Caco-2 (cell line): ENCODE results near the gene HSD17B11. TPM values are rescaled to one million over a fixed set of nuclear protein-coding genes. Genes with fewer than 3 reads are reported as not detected.
"Not testable (repeated sequence)": the region's sequence is repeated elsewhere in the genome, so short reads cannot be mapped to it uniquely, and the experiment has no call there.

Experiments
- BruUV-seq: library from RNA; stranded (reverse); fragments of 400-500 nt; replicated peaks from 2 replicates; lab custom pipeline; 2021; lab: Mats Ljungman, UMichigan
- CTCF ChIA-PET: fragments of 300-600 bp; sonication (Branson Sonifier 250); formaldehyde crosslinking; loops from one replicate; lab custom pipeline; 2022; ENCODE audit warnings: antibody characterized with exemption; lab: Charles Lee
- POLR2A ChIA-PET: fragments of 300-600 bp; sonication (Branson Sonifier 250); formaldehyde crosslinking; loops from one replicate; lab custom pipeline; 2022; ENCODE audit warnings: antibody characterized with exemption; lab: Charles Lee
- DNase-seq, 2 experiments: peaks; one replicate each; pipeline versions ENCODE4 v3.0.0 to v3.0.0-alpha.2; 2020 to 2022
- H3K27me3 ChIP-seq: replicated peaks from 2 replicates; pipeline ENCODE4 v1.6.0; 2011; ENCODE audit warnings: low read length; ENCODE audit not compliant: control insufficient read depth, insufficient read depth
- H3K36me3 ChIP-seq: 2 replicates; pipeline ENCODE4 v1.5.1; 2011; ENCODE audit warnings: low read length; ENCODE audit not compliant: control insufficient read depth, insufficient read depth
- H3K4me1 ChIP-seq: fragments of 250-450 bp; sonication (Bioruptor Pico); 2 replicates; pipeline ENCODE4 v1.5.1; 2020; ENCODE audit warnings: mild to moderate bottlenecking
- H3K4me3 ChIP-seq: 2 replicates; pipeline ENCODE4 v1.5.1; 2011; ENCODE audit warnings: low read depth, mild to moderate bottlenecking, control low read depth, low read length
- H3K9me3 ChIP-seq: fragments of 250-450 bp; sonication (Bioruptor Pico); 2 replicates; pipeline ENCODE4 v1.5.1; 2020; ENCODE audit warnings: mild to moderate bottlenecking, moderate library complexity
- H3K27ac Mint-ChIP-seq: one replicate; pipeline ENCODE4 v1.8.0; 2022; ENCODE audit warnings: mixed read lengths; ENCODE audit not compliant: unreplicated experiment
- H3K27me3 Mint-ChIP-seq: one replicate; pipeline ENCODE4 v1.8.0; 2022; ENCODE audit warnings: mixed read lengths; ENCODE audit not compliant: insufficient read depth, unreplicated experiment
- H3K36me3 Mint-ChIP-seq: one replicate; pipeline ENCODE4 v1.8.0; 2022; ENCODE audit warnings: mild to moderate bottlenecking, mixed read lengths; ENCODE audit not compliant: insufficient read depth, unreplicated experiment
- H3K4me1 Mint-ChIP-seq: one replicate; pipeline ENCODE4 v1.8.0; 2022; ENCODE audit warnings: low read depth, mixed read lengths; ENCODE audit not compliant: unreplicated experiment
- H3K4me3 Mint-ChIP-seq: one replicate; pipeline ENCODE4 v1.8.0; 2022; ENCODE audit warnings: mild to moderate bottlenecking, moderate library complexity, mixed read lengths; ENCODE audit not compliant: unreplicated experiment
- H3K9me3 Mint-ChIP-seq: one replicate; pipeline ENCODE4 v1.8.0; 2022; ENCODE audit warnings: mixed read lengths; ENCODE audit not compliant: unreplicated experiment
- CTCF ChIP-seq, 2 experiments: fragments of 200-600 bp in 1 of 2; IDR thresholded peaks; 1 replicate in 1 of 2; 2 replicates in 1 of 2; pipeline versions ENCODE4 v1.5.1 to v1.8.0; 2011 to 2022; ENCODE audit warnings: antibody characterized with exemption in 1 of 2, control low read depth in 1 of 2, inconsistent platforms in 1 of 2, low read depth in 1 of 2, low read length in 1 of 2, mild to moderate bottlenecking in 1 of 2, moderate library complexity in 1 of 2; ENCODE audit not compliant: insufficient read depth in 1 of 2, severe bottlenecking in 1 of 2, unreplicated experiment in 1 of 2
- intact Hi-C: fragments of 100-400 bp; cut with micrococcal nuclease; formaldehyde crosslinking; loops from one replicate; pipeline ENCODE4 v1.10.0; 2022; ENCODE audit not compliant: unreplicated experiment
- total RNA-seq: library from RNA; stranded (reverse); gene quantifications from 2 replicates; pipeline ENCODE4 v1.2.3, GENCODE V29; 2022

HSD17B11 gene
- total RNA-seq, 1 experiment from 2014 or later, result 42.8 TPM

- Mint-ChIP-seq H3K36me3 (peaks cover 23% of the 10 kb centered on the region), H3K27ac (no peak overlapping the region), H3K27me3 (no peaks in the 10 kb centered on the region), H3K4me1 (no peaks in the 10 kb centered on the region), H3K9me3 (no peaks in the 10 kb centered on the region), H3K4me3 (no peak overlapping the region)
- ChIA-PET POLR2A (no interaction called here), CTCF (no interaction called here)
- DNase-seq, result peak in 1 of 2 experiments; percentile 45
- Histone ChIP-seq H3K36me3 (peaks cover 2% of the 10 kb centered on the region), H3K9me3 (no peaks in the 10 kb centered on the region), H3K4me3 (no peak overlapping the region), H3K27me3 (no peaks in the 10 kb centered on the region), H3K4me1 (peaks cover 9% of the 10 kb centered on the region; the same call in 1 of the 2 replicates)
- no TSS peak for BruUV-seq
- TF ChIP-seq CTCF (IDR thresholded peaks at IDR 0.05; ENCODE audit: insufficient read depth in 1 of 2, low read depth in 1 of 2, low read length in 1 of 2, severe bottlenecking in 1 of 2, unreplicated experiment in 1 of 2), result peak in 1 of 2 experiments; percentile 43
- intact Hi-C loops, result loop anchor here (5.0 kb wide), 1 partner anchor 494 kb away; no protein-coding TSS in a partner anchor
Observed at GRCh38 chr4:87353592-87353991, 37.4 kb downstream of the HSD17B11 start.

- no peak for TF ChIP-seq CTCF (IDR thresholded peaks at IDR 0.05; ENCODE audit: insufficient read depth in 1 of 2, low read depth in 1 of 2, low read length in 1 of 2, severe bottlenecking in 1 of 2, unreplicated experiment in 1 of 2)
- DNase-seq, result no peak
- Mint-ChIP-seq H3K27me3 (no peaks in the 10 kb centered on the region), H3K4me3 (no peak overlapping the region), H3K36me3 (peaks cover 26% of the 10 kb centered on the region), H3K9me3 (peaks cover 9% of the 10 kb centered on the region), H3K4me1 (no peaks in the 10 kb centered on the region), H3K27ac (no peak overlapping the region)
- Histone ChIP-seq H3K4me1 (no peaks in the 10 kb centered on the region), H3K4me3 (no peak overlapping the region), H3K9me3 (no peaks in the 10 kb centered on the region), H3K36me3 (no peaks in the 10 kb centered on the region), H3K27me3 (no peaks in the 10 kb centered on the region)
- no TSS peak for BruUV-seq
- intact Hi-C loops, result no loop called here
- ChIA-PET CTCF (no interaction called here), POLR2A (no interaction called here)
Observed at GRCh38 chr4:87345139-87345538, 45.8 kb downstream of the HSD17B11 start.

DNA sequence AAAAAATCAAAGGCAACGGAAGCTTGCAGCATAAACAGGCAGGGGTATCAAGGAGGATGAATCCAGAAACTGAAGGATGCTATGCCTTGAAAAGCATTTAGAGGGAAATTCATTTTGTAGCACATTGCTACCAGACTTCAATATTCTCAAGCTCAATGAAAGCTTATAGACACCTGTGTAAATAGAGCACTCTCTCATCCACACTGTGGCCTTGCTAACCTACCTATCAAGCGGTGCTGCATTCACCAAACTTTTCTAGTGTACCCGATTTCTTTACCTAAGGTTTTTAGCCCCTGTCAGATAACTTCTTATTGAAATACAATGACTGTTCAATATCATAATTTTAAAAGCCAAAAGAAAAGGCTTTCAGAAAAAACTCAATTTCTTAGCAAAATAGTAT, 48.1 kb downstream of the HSD17B11 start:
- intact Hi-C loops, result no loop called here
- H3K36me3 Mint-ChIP-seq, result peaks cover 26% of the 10 kb centered on the region
- CTCF ChIA-PET, result no interaction called here

DNA sequence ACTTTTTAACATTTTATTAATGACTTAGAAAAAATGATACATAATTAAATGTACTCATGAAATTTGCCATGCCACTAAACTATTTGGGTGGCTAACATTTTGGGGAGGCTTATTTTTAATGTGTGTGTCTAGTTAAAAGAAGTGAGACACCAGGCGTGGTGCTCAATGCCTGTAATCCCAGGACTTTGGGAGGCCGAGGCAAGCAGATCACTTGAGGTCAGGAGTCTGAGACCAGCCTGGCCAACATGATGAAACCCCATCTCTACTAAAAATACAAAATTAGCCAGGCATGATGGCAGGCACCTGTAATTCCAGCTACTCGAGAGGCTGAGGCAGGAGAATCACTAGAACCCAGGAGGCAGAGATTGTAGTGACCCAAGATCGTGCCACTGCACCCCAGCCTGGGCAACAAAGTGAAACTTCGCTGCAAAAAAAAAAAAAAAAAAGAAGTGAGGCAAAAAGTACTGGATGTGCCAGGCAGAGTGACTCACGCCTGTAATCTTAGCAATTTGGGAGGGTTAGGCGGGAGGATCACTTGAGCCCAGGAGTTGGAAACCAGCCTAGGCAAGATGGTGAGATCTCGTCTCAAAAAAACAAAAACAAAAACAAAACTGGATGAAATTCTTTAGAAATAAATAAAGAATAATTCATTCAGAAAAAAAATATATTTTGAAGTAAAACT, 48.9 kb downstream of the HSD17B11 start:
- H3K9me3 ChIP-seq, H3K27me3 ChIP-seq, POLR2A ChIA-PET, H3K9me3 Mint-ChIP-seq, H3K4me1 Mint-ChIP-seq, H3K4me1 ChIP-seq, H3K27ac Mint-ChIP-seq, H3K36me3 ChIP-seq, H3K4me3 ChIP-seq, intact Hi-C loops, DNase-seq, BruUV-seq, CTCF ChIA-PET, H3K4me3 Mint-ChIP-seq, H3K27me3 Mint-ChIP-seq: not testable (repeated sequence)
- H3K36me3 Mint-ChIP-seq, result peaks cover 26% of the 10 kb centered on the region

More for the DNA sequence above, 48.1 kb downstream of the HSD17B11 start:
- Histone ChIP-seq H3K36me3 (no peaks in the 10 kb centered on the region; the same call in 1 of the 2 replicates), H3K4me1 (no peaks in the 10 kb centered on the region), H3K4me3 (no peak overlapping the region), H3K9me3 (no peaks in the 10 kb centered on the region), H3K27me3 (no peaks in the 10 kb centered on the region)
- H3K4me3 Mint-ChIP-seq, result no peak overlapping the region
- no peaks in the 10 kb centered on the region for H3K27me3 Mint-ChIP-seq
- no peaks in the 10 kb centered on the region for H3K4me1 Mint-ChIP-seq
- BruUV-seq, result no TSS peak
- peaks cover 9% of the 10 kb centered on the region for H3K9me3 Mint-ChIP-seq
- H3K27ac Mint-ChIP-seq, result no peak overlapping the region
- POLR2A ChIA-PET, result no interaction called here
- no peak for TF ChIP-seq CTCF (IDR thresholded peaks at IDR 0.05; ENCODE audit: insufficient read depth in 1 of 2, low read depth in 1 of 2, low read length in 1 of 2, severe bottlenecking in 1 of 2, unreplicated experiment in 1 of 2)
- DNase-seq, result no peak
